Measurements from ENCODE around the gene NRP2. TPM values are rescaled to one million over a fixed set of nuclear protein-coding genes. Genes with fewer than 3 reads are reported as not detected.

The NRP2 gene
- total and polyA plus RNA-seq, 2 of the 13 experiments (the other 11 are each of a cell fraction or from before 2014, with no cell fraction given), result 0.65 to 1.4 TPM

DNA sequence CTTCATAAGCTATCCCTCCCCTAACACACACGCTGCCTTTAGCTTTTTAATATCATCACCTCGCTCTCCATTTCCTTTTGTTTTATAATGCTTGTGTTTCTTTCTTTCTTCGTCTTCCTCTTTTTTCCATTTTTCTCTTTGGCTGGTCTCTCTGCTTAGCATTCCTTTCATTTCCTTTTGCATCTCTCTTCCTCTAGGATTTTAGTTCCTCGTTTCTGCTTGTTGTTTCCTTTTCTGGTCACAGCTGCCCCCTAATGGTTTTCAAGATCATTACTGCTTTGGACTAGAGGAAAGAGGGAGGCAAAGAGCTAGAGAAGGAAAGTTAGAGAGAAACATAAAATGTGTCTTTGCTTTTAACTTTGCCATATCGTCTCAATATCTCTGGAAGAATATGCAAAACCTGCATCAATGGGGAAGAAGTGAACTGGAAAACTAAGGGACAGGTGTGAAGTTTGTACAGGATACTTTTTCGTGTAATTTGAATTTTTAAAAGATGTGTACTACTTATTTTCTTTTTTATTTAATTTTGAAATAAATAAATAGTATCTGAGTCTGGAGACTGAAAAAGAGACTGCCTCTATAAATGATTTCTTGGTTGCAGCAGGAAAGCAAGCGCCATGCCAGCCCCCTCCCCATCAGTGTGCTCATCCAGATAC, 6.3 kb upstream of the NRP2 start (continued):
- TF ChIP-seq, protein P1, sequence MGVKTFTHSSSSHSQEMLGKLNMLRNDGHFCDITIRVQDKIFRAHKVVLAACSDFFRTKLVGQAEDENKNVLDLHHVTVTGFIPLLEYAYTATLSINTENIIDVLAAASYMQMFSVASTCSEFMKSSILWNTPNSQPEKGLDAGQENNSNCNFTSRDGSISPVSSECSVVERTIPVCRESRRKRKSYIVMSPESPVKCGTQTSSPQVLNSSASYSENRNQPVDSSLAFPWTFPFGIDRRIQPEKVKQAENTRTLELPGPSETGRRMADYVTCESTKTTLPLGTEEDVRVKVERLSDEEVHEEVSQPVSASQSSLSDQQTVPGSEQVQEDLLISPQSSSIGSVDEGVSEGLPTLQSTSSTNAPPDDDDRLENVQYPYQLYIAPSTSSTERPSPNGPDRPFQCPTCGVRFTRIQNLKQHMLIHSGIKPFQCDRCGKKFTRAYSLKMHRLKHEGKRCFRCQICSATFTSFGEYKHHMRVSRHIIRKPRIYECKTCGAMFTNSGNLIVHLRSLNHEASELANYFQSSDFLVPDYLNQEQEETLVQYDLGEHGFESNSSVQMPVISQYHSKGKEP (CRISPR knock-in tag; IDR thresholded peaks at IDR 0.05), result no peak
- no peak for TF ChIP-seq POGZ (CRISPR knock-in tag; IDR thresholded peaks at IDR 0.05)
- no peak for TF ChIP-seq HIVEP1 (CRISPR knock-in tag; IDR thresholded peaks at IDR 0.05)
- TF ChIP-seq RXRB (CRISPR knock-in tag; IDR thresholded peaks at IDR 0.05; ENCODE audit: borderline replicate concordance), result no peak
- TF ChIP-seq, protein P2, sequence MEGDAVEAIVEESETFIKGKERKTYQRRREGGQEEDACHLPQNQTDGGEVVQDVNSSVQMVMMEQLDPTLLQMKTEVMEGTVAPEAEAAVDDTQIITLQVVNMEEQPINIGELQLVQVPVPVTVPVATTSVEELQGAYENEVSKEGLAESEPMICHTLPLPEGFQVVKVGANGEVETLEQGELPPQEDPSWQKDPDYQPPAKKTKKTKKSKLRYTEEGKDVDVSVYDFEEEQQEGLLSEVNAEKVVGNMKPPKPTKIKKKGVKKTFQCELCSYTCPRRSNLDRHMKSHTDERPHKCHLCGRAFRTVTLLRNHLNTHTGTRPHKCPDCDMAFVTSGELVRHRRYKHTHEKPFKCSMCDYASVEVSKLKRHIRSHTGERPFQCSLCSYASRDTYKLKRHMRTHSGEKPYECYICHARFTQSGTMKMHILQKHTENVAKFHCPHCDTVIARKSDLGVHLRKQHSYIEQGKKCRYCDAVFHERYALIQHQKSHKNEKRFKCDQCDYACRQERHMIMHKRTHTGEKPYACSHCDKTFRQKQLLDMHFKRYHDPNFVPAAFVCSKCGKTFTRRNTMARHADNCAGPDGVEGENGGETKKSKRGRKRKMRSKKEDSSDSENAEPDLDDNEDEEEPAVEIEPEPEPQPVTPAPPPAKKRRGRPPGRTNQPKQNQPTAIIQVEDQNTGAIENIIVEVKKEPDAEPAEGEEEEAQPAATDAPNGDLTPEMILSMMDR (CRISPR knock-in tag; IDR thresholded peaks at IDR 0.05), result peak; percentile 84
- TF ChIP-seq ARNT (IDR thresholded peaks at IDR 0.05), result no peak
- TF ChIP-seq CEBPB (IDR thresholded peaks at IDR 0.05; ENCODE audit: borderline replicate concordance, low read depth, low read length), result no peak
- no peak for TF ChIP-seq ETV6 (CRISPR knock-in tag; conservative IDR thresholded peaks at IDR 0.05)
- TF ChIP-seq, protein P3, sequence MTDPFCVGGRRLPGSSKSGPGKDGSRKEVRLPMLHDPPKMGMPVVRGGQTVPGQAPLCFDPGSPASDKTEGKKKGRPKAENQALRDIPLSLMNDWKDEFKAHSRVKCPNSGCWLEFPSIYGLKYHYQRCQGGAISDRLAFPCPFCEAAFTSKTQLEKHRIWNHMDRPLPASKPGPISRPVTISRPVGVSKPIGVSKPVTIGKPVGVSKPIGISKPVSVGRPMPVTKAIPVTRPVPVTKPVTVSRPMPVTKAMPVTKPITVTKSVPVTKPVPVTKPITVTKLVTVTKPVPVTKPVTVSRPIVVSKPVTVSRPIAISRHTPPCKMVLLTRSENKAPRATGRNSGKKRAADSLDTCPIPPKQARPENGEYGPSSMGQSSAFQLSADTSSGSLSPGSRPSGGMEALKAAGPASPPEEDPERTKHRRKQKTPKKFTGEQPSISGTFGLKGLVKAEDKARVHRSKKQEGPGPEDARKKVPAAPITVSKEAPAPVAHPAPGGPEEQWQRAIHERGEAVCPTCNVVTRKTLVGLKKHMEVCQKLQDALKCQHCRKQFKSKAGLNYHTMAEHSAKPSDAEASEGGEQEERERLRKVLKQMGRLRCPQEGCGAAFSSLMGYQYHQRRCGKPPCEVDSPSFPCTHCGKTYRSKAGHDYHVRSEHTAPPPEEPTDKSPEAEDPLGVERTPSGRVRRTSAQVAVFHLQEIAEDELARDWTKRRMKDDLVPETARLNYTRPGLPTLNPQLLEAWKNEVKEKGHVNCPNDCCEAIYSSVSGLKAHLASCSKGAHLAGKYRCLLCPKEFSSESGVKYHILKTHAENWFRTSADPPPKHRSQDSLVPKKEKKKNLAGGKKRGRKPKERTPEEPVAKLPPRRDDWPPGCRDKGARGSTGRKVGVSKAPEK (CRISPR knock-in tag; IDR thresholded peaks at IDR 0.05; ENCODE audit: borderline replicate concordance), result peak; percentile 87; the same call in 1 of the 2 replicates
- no peak for TF ChIP-seq ETV5 (CRISPR knock-in tag; IDR thresholded peaks at IDR 0.05; ENCODE audit: borderline replicate concordance)
- TF ChIP-seq, protein P4, sequence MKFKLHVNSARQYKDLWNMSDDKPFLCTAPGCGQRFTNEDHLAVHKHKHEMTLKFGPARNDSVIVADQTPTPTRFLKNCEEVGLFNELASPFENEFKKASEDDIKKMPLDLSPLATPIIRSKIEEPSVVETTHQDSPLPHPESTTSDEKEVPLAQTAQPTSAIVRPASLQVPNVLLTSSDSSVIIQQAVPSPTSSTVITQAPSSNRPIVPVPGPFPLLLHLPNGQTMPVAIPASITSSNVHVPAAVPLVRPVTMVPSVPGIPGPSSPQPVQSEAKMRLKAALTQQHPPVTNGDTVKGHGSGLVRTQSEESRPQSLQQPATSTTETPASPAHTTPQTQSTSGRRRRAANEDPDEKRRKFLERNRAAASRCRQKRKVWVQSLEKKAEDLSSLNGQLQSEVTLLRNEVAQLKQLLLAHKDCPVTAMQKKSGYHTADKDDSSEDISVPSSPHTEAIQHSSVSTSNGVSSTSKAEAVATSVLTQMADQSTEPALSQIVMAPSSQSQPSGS (CRISPR knock-in tag; IDR thresholded peaks at IDR 0.05), result no peak
- TF ChIP-seq, protein P5, sequence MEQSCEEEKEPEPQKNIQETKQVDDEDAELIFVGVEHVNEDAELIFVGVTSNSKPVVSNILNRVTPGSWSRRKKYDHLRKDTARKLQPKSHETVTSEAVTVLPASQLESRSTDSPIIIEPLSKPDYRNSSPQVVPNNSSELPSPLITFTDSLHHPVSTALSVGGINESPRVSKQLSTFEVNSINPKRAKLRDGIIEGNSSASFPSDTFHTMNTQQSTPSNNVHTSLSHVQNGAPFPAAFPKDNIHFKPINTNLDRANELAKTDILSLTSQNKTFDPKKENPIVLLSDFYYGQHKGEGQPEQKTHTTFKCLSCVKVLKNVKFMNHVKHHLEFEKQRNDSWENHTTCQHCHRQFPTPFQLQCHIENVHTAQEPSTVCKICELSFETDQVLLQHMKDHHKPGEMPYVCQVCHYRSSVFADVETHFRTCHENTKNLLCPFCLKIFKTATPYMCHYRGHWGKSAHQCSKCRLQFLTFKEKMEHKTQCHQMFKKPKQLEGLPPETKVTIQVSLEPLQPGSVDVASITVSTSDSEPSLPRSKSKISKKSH (CRISPR knock-in tag; IDR thresholded peaks at IDR 0.05; ENCODE audit: borderline replicate concordance), result no peak
- TF ChIP-seq ZNF17 (CRISPR knock-in tag; IDR thresholded peaks at IDR 0.05), result no peak
- TF ChIP-seq, protein P6, sequence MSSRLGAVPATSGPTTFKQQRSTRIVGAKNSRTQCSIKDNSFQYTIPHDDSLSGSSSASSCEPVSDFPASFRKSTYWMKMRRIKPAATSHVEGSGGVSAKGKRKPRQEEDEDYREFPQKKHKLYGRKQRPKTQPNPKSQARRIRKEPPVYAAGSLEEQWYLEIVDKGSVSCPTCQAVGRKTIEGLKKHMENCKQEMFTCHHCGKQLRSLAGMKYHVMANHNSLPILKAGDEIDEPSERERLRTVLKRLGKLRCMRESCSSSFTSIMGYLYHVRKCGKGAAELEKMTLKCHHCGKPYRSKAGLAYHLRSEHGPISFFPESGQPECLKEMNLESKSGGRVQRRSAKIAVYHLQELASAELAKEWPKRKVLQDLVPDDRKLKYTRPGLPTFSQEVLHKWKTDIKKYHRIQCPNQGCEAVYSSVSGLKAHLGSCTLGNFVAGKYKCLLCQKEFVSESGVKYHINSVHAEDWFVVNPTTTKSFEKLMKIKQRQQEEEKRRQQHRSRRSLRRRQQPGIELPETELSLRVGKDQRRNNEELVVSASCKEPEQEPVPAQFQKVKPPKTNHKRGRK (CRISPR knock-in tag; IDR thresholded peaks at IDR 0.05), result 0 out of 2 replicates have a peak, but pooled peaks have one; percentile 66
- TF ChIP-seq REPIN1 (CRISPR knock-in tag; IDR thresholded peaks at IDR 0.05; ENCODE audit: borderline replicate concordance, low read depth), result 0 out of 2 replicates have a peak, but pooled peaks have one; percentile 30
- peak; percentile 59 for TF ChIP-seq RAD21 (CRISPR knock-in tag; IDR thresholded peaks at IDR 0.05)
